ENCODE measurements around the gene ZRANB1.

GRCh38 chr10:124935946-124936345, 6.0 kb upstream of the ZRANB1 start:
- no peak for TF ChIP-seq CTCF (IDR thresholded peaks at IDR 0.05)
- TF ChIP-seq POLR2A (IDR thresholded peaks at IDR 0.05), result no peak
